HEK293T (cell line): ENCODE measurements around the gene NDRG4.
A peak's percentile ranks its signal among the peaks of the same experiment; 100 is the strongest.

Experiments used
- CTCF ChIA-PET: fragments of 350-600 bp; formaldehyde crosslinking; extraction: SDS; loops from one replicate; lab custom pipeline; 2021; ENCODE audit warnings: antibody characterized with exemption, inconsistent platforms; lab: Yijun Ruan, JAX
- POLR2A ChIA-PET: fragments of 350-600 bp; formaldehyde crosslinking; extraction: SDS; loops from one replicate; lab custom pipeline; 2020; ENCODE audit warnings: antibody characterized with exemption, inconsistent platforms; lab: Yijun Ruan, JAX
- DNase-seq: peaks from one replicate; pipeline ENCODE4 v3.0.0; 2012; ENCODE audit warnings: mixed read lengths; ENCODE audit errors: extremely low spot score
- ARNT ChIP-seq: fragments of 450-650 bp; IDR thresholded peaks from 2 replicates; pipeline ENCODE4 v1.6.1; 2017; ENCODE audit warnings: mild to moderate bottlenecking
- BHLHE40 ChIP-seq: fragments of 450-650 bp; IDR thresholded peaks from 2 replicates; pipeline ENCODE4 v1.6.1; 2016; ENCODE audit warnings: mild to moderate bottlenecking, moderate library complexity, borderline replicate concordance
- CTBP1 ChIP-seq: fragments of 450-650 bp; IDR thresholded peaks from 2 replicates; pipeline ENCODE4 v1.6.1; 2016; ENCODE audit warnings: borderline replicate concordance
- ELF4 ChIP-seq: fragments of 450-650 bp; IDR thresholded peaks from 2 replicates; pipeline ENCODE4 v1.6.1; 2017; ENCODE audit warnings: antibody characterized with exemption
- FOXA1 ChIP-seq: fragments of 450-650 bp; IDR thresholded peaks from 2 replicates; pipeline ENCODE4 v1.6.1; 2016; ENCODE audit warnings: mild to moderate bottlenecking
- FOXK2 ChIP-seq: fragments of 450-650 bp; IDR thresholded peaks from 2 replicates; pipeline ENCODE4 v1.6.1; 2016; ENCODE audit warnings: mild to moderate bottlenecking
- FOXM1 ChIP-seq: fragments of 450-650 bp; IDR thresholded peaks from 2 replicates; pipeline ENCODE4 v1.6.1; 2017; ENCODE audit warnings: mild to moderate bottlenecking, borderline replicate concordance
- HDGF ChIP-seq: fragments of 450-650 bp; IDR thresholded peaks from 2 replicates; pipeline ENCODE4 v1.6.1; 2017; ENCODE audit warnings: antibody characterized with exemption, borderline replicate concordance
- L3MBTL2 ChIP-seq: fragments of 450-650 bp; conservative IDR thresholded peaks from 2 replicates; pipeline ENCODE4 v1.6.1; 2016; ENCODE audit warnings: mild to moderate bottlenecking
- LEF1 ChIP-seq: fragments of 450-650 bp; IDR thresholded peaks from 2 replicates; pipeline ENCODE4 v1.6.1; 2017; ENCODE audit warnings: mild to moderate bottlenecking, borderline replicate concordance
- NFRKB ChIP-seq: fragments of 450-650 bp; IDR thresholded peaks from 2 replicates; pipeline ENCODE4 v1.6.1; 2016; ENCODE audit warnings: mild to moderate bottlenecking, moderate library complexity
- SP1 ChIP-seq: fragments of 450-650 bp; IDR thresholded peaks from 2 replicates; pipeline ENCODE4 v1.6.1; 2017
- SUZ12 ChIP-seq: fragments of 450-650 bp; IDR thresholded peaks from 2 replicates; pipeline ENCODE4 v1.6.1; 2016; ENCODE audit warnings: mild to moderate bottlenecking
- TARDBP ChIP-seq: fragments of 450-650 bp; IDR thresholded peaks from 2 replicates; pipeline ENCODE4 v1.6.1; 2016
- ZNF384 ChIP-seq: fragments of 450-650 bp; IDR thresholded peaks from 2 replicates; pipeline ENCODE4 v1.6.1; 2016
- TF ChIP-seq, protein P1 (sequence below): fragments of 450-650 bp; IDR thresholded peaks from 2 replicates; pipeline ENCODE4 v1.6.1; 2016

Gene NDRG4

GRCh38 chr16:58493756-58494431, 6.0 kb upstream of the NDRG4 start:
- TF ChIP-seq BHLHE40: no peak
- TF ChIP-seq, protein P1, sequence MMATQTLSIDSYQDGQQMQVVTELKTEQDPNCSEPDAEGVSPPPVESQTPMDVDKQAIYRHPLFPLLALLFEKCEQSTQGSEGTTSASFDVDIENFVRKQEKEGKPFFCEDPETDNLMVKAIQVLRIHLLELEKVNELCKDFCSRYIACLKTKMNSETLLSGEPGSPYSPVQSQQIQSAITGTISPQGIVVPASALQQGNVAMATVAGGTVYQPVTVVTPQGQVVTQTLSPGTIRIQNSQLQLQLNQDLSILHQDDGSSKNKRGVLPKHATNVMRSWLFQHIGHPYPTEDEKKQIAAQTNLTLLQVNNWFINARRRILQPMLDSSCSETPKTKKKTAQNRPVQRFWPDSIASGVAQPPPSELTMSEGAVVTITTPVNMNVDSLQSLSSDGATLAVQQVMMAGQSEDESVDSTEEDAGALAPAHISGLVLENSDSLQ: no peak
- TF ChIP-seq FOXK2: no peak
- TF ChIP-seq TARDBP: no peak
- TF ChIP-seq ELF4: no peak
- no peak for TF ChIP-seq L3MBTL2
- TF ChIP-seq ZNF384: no peak
- TF ChIP-seq SUZ12: no peak
- no peak for TF ChIP-seq SP1
- TF ChIP-seq FOXA1: no peak
- TF ChIP-seq CTBP1: no peak
- no peak for TF ChIP-seq NFRKB
- TF ChIP-seq FOXM1: no peak
- no peak for TF ChIP-seq HDGF
- ChIA-PET CTCF (interaction anchor here (1.2 kb wide), 1 partner anchor 8 kb away, joined by 3 read pairs; no protein-coding TSS in a partner anchor), POLR2A (interaction anchor here (1.6 kb wide), 1 partner anchor 101 kb away, joined by 4 read pairs; the partner anchor contains the start of gene GINS3)
- DNase-seq: no peak

GRCh38 chr16:58494981-58495520, 4.9 kb upstream of the NDRG4 start:
- POLR2A ChIA-PET: no interaction called here
- TF ChIP-seq FOXA1 (no peak), ARNT (no peak), ZNF384 (no peak), L3MBTL2 (no peak), SP1 (no peak), SUZ12 (no peak)
- TF ChIP-seq, protein P1: no peak
- peak; percentile 79 for DNase-seq
- CTCF ChIA-PET: interaction anchor here (0.6 kb wide), 4 partner anchors 20 to 261 kb away, joined by 3 to 7 read pairs (median 5); no protein-coding TSS in a partner anchor

DNA sequence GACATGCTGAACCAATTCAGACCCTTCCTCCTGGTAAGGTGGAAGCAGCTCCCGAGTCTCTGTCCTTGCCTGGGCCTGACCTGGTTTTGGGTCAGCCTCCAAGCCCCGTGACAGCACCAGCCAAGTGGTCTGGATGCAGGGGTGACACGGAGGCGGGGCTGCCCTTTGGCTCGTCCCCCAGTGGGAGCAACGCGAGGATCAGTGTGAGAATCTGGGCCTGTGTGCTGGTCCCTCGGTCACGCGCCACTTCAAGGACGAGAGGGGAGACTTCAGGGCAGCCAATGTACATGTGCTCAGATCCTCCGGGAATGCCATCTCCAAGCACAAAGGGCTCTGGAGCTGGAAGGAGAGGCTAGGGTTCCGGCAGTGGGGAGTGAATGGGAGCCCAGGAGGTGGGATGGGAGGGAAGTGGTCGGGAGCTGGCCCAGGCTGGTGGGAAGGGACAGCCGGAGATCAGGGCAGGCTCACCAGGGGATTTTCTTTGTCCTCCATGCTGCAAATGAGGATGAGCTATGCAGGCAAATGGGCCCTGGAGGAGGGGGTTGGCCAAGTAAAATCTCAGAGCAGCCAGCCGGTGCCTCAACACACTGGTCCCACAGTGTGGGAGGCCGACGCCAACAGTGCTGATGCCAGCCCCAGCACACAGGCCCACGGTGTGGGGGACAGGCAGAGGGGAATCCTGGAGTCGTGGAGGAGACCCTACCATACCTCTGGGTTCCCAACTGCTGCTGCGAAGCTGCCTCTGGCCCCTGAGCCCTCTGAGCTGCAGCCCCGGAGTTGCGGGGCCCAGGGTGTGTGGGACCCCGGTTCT, 4.2 kb upstream of the NDRG4 start:
- ChIA-PET CTCF (interaction anchor here (0.6 kb wide), 3 partner anchors 20 to 260 kb away, joined by 3 to 5 read pairs (median 5); no protein-coding TSS in a partner anchor), POLR2A (no interaction called here)
- TF ChIP-seq ELF4: no peak
- TF ChIP-seq NFRKB: no peak
- TF ChIP-seq BHLHE40: no peak
- no peak for TF ChIP-seq SP1
- TF ChIP-seq SUZ12: no peak
- TF ChIP-seq, protein P1: no peak
- TF ChIP-seq ARNT: no peak
- no peak for TF ChIP-seq ZNF384
- no peak for DNase-seq

- no peak for DNase-seq
- CTCF ChIA-PET: interaction anchor here (0.9 kb wide), 1 partner anchor 13 kb away, joined by 3 read pairs; no protein-coding TSS in a partner anchor
- POLR2A ChIA-PET: no interaction called here
- TF ChIP-seq NFRKB (no peak), SUZ12 (no peak), BHLHE40 (no peak), FOXA1 (no peak), LEF1 (no peak), CTBP1 (no peak), SP1 (no peak), FOXM1 (no peak), TARDBP (no peak), ELF4 (no peak)
- TF ChIP-seq, protein P1: no peak
These were observed 2.5 kb upstream of the NDRG4 start for GRCh38 chr16:58497468-58497867.

DNA sequence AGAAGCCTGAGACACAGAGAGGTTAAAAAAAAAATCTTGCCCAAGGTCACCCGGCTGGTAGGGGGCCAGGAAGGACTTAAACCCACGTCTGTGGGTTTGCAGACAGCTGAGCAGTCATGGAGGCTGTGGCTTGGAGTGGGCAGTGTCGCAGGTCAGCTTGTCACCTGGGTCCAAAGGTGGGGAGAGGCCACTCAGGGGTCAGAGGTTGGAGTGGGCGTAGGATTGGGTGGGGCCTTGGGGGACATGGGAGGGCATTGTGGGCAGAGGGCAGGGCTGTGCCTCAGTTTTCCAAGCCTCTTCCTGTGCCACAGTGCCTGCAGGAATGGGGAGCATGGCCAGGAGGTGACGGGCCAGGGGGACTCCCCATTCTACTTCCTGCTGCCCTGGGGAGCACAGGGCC, 2.0 kb upstream of the NDRG4 start:
- POLR2A ChIA-PET: no interaction called here
- DNase-seq: no peak

More for the DNA sequence above, 2.0 kb upstream of the NDRG4 start:
- TF ChIP-seq, protein P1: no peak
- TF ChIP-seq FOXM1 (no peak), FOXK2 (no peak), ZNF384 (no peak), CTBP1 (no peak), TARDBP (no peak), LEF1 (no peak), SP1 (no peak), ELF4 (no peak), BHLHE40 (no peak), HDGF (no peak), FOXA1 (no peak), ARNT (no peak), L3MBTL2 (no peak), SUZ12 (no peak), NFRKB (no peak)
- CTCF ChIA-PET: interaction anchor here (0.9 kb wide), 1 partner anchor 12 kb away, joined by 3 read pairs; no protein-coding TSS in a partner anchor
